NCI-H345 treated with DMSO at 0.1 percent for 48 hours (cell line): ENCODE data around the gene DNPH1.

Experiments used
- DNase-seq: peaks from one replicate; lab custom pipeline; 2025; ENCODE audit not compliant: unreplicated experiment; lab: John Stamatoyannopoulos, UW

The DNPH1 gene

DNA sequence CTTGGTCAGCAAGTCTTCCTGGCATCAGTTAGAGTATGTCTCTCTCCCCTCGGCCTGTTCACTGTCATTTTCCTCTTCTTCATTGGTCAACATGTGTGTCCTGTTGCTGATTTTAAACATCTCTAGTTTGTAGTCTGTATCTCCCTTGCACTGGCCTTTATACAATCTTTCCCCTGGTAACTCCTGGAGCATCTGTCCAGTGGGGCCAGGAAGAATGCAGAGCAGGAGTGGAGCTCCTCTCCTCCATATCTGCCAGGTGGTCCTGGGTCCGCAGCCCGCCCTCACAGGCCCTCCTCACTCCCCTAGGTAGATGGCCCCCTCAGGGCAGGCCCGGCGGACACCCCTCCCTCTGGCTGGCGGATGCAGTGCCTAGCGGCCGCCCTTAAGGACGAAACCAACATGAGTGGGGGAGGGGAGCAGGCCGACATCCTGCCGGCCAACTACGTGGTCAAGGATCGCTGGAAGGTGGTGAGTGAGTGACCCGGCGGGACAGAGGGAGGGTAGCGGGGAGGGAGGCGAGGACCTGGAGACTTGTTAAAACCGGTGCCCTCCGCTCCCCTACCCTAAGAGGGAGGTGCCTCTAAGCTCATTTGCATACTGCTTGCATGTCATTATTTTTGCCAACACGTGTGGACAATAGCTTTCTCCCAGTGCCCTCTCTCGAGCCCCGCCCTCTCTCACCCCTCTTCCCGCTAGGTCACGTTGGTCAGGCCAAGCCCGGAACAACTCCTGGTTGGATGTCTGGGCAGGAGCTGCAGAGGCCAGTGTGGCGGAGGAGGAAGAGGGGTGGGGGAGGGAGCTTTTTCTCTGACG is 17.2 kb upstream of the DNPH1 start:
- peak; percentile 40 for DNase-seq

DNA sequence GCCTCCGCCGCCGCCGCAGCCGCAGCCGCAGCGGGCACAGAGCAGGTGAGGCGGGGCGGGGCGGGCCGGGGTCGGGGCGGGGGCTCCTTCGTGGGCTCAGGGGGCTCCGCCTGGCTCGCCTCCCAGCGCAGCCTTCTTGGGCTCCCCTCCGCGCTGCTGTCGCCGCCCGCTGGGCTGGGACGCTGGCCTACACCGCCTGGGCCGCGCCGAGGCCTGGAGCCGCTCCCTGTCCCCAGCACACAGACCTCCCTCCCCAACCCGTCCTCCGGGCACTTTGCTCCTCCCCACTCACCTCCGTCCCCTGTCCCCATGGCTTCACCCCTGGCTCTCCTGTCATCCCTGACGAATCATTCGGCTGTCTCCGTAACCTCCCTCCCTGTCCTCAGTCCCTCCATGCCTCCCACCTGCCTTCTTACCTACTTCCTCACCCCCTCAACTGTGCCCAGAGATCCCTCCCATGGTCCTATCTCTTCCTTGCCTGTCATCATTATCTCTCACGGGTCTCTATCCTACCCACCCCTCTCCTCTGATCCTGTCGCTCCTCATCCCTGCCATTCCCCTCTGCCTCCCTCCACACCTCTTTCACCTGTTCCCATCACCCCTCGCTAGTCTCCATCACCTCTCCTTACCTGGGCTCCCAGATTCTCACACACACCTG is 14.5 kb upstream of the DNPH1 start:
- DNase-seq, result no peak

DNA sequence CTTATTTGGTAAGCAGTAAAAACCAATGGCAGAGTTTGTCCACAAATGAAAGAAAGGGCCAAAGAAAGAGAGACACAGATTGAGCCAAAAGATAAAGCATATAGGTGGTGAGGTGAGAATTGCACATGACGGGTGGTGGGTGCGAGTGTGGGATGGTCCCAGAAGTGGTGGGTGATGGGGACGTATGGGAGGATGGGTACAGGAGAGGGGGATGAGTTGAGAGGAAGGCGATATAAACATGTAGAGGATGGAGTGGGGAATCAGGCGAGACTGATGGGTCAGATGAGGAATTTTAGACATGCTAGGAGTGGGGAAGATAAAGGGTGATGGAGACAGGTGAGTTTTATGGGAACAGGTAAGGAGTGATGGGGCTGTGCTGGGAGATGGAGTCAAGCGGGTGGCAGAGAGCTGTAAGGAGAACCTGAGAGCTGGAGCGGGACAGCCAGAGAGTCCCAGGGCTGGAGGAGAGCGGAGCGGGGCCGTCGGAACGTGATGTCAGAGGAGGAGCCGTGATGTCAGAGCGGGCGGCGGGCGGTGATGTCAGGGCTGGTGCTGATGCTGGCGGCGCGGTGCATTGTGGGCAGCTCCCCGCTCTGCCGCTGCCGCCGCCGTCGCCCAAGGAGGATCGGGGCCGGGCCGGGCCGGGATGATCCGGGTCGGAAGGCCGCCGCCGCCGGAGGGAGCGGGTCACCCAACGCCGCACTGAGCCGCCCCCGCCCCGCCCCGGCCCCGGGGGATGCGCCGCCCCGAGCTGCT is 13.8 kb upstream of the DNPH1 start, which contains the start of gene TTBK1:
TSS of gene TTBK1 (plus strand) at position 574 of the 756 bp plus-strand sequence. CDS start 3,180 bp downstream, outside the sequence.
- DNase-seq, result peak; percentile 30

DNA sequence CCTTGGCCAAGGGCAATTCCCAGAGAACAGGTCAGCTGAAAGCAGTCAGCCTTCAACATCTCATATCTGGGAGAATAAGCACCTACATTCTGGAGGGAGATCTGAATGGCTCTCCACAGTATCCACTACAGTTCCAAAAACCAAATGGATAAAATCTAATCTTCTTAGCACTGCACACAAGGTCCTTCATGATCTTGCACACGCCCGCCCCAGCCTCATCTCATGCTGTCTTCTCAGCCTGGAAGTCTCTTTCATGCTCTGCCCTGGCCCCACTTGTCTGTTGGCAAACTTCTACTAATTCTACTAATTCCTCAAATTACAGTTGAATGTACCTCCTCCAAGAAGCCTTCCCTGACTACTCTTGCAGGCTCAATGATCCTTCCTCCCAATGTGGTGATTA is 12.2 kb upstream of the DNPH1 start:
- no peak for DNase-seq

DNA sequence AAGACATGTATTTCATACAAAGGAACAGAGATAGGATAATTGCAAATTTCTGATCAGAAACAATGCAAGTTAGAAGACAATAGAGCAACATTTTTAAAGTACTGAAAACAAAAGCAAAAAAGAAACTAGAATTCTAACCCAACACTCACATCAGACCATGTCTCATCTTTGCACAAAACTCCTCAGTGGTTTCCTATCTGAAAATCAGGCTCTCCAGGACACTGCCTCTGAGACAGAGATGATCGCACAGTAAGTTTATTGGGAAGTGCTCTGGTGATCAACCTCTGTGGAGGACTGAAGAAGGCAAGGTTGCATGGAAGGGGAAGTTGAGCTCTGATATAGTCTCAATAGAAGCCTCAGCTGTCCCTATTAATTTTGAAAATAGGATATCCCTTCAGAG is 11.7 kb upstream of the DNPH1 start:
- DNase-seq, result no peak

DNA sequence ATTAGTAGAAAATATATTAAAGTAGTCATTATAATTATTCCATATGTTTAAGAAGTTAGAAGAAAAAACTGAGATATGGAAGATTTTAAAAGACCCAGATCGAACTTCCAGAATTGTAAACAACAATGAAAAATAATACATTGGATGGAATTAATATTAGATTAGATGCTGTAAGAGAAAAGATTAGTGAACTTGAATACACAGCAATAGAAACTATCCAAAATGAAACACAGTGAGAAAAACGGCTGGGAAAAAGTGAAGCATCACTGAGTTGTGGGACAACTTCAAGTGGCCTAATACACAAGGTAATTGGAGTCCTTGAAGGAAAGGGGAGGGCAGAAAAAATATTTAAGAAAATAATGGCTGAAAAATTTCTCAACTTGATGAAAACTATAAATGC is 9.8 kb upstream of the DNPH1 start:
- DNase-seq, result no peak

DNA sequence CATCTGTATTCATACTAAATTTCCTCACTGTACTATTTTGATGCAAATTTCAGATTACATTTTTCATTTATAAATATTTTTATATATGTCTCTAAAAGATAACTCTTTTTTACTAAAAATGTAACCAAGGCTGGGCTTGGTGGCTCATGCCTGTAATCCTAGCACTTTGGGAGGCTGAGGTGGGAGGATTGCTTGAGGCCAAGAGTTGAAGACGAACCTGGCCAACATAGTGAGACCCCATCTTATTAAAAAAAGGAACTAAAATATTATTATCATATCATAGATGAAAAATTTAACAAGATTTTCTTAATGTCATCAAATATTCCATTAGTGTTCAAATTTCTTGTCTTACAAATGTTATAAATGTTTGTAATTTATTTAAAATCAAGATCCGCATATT is 6.6 kb upstream of the DNPH1 start:
- no peak for DNase-seq

DNA sequence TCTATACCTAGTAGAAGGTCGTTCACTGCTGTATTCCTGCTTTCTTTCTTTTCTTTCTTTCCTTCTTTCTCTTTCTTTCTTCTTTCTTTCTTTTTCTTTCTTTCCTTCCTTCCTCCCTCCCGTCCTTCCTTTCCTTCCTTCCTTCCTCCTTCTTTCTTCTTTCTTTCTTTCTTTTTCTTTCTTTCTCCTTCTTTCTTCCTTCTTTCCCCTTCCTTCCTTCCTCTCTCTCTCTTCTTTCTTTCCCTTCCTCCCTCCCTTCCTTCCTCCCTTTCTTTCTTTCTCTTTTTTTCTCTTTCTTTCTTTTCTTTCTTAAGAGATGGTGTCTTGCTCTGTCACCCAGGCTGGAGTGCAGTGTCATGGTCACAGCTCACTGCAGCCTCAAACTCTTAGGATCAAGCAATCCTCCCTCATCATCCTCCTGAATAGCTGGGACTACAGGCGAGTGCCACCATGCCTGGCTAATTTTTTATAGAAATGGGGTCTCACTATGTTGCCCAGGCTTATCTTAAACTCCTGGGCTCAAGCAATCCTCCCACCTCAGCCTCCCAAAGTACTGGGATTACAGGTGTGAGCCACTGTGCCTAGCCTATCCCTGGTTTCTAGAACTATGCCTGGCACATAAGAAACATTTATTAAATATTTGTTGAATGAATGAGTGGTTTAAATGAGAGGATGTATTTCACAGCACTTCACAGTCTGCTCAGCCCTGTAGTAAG is 2.6 kb upstream of the DNPH1 start:
- no peak for DNase-seq

DNA sequence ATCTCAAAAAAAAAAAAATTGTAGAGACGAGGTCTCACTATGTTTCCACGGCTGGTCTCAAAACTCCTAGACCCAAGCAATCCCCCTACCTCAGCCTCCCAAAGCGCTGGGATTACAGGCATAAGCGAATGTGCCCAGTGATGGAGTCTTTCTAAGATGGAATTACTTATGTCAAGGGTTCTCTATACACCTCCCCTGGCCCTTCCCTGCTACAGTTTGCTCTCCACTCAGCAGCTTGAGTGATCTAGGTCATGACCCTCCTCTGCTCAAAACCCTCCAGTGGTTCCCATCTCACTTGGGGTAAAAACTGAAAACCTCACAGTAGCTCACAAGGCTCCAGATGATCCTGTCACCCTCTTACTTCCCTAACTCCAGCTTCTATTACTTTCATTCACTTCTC is 1.8 kb upstream of the DNPH1 start:
- DNase-seq, result no peak

DNA sequence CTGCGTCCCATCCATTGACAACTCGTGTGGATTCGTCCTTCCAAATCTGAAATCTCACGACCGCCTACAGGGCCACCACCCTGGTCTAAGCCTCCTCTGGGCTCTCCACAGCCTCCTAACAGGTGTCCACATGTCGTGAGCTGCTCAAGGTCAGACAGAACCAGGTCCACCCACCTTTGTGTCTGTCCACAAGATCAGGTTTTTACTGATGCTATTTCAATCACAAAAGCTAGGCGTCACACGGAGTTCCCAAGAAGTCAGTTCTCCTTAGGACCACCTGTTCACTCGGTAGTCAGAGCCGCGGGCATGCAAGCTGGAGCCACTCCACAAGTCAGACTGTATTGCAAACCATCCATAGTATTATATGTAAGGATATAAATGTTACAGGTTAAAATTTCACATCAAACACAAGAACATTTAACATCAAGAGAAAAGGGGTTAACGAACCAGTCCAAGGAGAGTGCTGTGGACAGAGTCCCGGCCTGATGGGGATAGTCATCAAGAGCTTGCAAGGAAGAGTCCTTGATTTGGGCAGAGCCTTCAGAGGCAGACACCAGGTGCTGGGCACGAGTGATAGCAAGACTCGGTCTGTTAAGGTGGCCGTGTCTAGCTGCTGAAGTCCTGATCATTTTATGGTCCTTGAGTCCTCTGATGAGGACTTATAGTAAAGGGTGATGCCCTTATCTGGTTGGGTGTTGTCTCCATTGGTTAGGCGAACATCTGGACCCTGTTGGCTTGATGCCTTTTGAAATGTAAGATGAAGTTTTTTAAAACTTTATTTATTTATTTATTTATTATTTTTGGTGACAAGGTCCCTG is 731 bp upstream of the DNPH1 start:
- no peak for DNase-seq

DNA sequence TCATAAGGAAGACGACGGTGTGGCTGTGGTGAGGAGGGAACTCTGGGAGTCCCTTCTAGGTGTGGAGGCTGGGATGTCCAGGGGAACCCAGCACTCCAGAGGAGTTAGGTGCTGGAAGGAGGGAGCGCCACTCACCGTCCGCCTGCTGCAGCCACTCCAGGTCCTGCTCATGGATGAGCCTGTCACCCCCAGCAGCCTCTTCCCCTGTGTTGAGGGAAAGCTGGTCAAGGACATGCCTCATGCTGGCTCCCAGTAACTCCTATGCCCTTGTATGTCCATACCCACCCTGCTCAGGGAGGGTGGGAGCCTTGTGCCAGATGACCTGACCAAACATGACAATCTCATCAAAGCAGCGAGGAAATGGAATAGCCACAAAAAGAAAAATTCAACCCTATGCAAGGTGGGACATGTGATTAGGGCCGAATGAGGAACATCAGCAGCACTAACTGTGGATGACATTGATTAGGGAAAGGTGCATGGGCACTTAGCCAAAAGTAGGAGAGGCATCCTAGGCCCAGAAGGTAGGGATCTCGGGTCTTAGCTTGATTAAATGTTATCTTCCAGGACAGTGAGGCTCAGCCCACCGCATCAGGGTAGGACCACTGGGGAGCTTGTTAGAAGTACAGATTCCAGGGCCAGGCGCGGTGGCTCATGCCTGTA is 3.0 kb downstream of the DNPH1 start:
- no peak for DNase-seq

DNA sequence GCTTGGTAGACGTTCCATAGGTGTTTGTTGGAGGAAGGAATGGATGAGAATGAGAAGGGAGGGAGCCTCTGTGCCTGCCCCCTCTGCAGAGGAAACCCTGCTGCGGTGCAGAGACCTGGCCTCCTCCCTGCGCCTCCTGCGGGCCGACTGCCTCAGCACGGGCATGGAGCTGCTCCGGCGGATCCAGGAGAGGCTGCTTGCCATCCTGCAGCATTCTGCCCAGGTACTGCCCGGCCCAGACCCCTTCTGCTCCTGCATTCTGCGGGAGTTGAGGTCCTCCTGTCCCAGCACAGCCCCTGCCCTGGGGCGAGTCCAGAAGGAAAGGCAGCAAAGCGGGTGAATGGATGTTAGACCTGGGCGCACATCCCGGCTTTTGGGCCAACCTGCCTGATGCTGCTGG is 6.1 kb downstream of the DNPH1 start:
- no peak for DNase-seq

DNA sequence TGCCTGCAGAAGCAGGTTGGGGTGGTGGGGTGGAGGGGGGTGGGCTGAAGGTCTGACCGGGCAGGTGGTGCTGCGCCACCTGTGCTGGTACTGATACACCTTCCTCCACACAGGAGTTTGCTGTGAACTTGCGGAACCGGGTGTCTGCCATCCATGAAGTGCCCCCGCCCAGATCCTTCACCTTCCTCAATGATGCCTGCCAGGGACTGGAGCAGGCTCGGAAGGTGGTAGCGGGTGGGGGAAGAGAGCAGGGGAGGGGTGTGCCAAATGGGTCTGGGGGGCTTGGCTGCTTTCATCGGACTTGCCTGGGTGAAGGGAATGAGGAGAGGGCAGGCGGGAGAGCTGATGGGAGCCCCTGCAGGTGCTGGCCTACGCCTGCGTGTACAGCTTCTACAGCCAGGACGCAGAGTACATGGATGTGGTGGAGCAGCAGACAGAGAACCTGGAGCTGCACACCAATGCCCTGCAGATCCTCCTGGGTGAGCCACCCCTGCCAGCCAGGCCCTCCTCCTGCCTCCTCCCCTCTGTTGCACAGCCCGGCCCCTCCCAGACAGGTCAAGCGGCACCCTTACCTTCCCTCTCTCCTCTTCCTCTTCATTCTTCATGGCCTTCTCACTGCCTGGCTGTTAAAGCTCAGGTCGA is 6.7 kb downstream of the DNPH1 start:
- no peak for DNase-seq

DNA sequence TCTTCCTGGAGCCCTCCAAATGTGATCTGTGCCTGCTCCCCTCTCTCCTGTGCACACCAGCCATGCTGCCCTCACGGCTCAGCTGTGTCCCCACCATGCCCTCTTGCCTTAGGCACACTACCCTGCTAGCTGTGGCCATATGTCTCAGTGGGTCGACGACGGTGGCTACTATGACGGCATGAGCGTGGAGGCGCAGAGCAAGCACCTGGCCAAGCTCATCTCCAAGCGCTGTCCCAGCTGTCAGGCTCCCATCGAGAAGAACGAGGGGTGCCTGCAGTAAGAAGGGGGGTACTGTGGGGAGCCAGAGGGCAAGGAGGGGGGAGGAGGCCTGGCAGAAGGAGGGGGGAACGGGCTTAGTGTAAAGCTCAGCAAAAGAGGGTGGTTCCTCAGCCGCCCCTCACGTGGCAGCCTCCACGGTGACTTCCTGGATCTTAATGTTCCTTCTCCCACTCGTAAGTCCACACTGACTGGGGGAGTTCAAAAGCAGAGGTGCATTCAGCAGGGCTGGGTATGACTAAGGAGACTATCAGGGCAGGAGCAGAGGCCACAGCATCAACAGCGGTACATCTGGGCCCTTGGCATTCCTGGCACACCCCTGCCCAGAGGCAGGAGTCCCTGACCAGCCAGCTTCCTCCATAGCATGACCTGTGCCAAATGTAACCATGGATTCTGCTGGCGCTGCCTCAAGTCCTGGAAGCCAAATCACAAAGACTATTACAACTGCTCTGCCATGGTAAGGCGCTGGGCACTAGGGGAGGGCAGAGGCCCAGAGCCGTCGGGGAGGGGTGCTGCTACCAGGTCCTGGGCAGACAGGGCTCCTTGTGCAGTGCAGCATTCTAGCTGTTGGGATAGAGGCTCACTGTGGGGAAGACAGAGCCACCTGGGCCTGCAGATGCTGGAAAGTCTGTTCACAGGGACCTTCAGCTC is 8.0 kb downstream of the DNPH1 start:
- no peak for DNase-seq

DNA sequence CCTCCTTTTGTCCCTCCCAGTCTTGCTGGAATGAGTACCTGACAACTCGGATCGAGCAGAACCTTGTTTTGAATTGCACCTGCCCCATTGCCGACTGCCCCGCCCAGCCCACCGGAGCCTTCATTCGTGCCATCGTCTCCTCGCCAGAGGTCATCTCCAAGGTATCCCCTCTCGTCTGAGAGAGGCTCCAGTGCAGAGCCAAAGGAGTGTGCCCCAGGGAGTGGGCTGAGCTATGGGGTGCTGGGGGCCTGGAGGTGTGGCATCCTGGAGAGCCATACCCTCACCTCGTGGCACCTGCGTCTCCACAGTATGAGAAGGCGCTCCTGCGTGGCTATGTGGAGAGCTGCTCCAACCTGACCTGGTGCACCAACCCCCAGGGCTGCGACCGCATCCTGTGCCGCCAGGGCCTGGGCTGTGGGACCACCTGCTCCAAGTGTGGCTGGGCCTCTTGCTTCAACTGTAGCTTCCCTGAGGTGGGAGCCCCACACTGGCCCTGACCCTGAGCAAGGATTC is 8.8 kb downstream of the DNPH1 start:
- no peak for DNase-seq

DNA sequence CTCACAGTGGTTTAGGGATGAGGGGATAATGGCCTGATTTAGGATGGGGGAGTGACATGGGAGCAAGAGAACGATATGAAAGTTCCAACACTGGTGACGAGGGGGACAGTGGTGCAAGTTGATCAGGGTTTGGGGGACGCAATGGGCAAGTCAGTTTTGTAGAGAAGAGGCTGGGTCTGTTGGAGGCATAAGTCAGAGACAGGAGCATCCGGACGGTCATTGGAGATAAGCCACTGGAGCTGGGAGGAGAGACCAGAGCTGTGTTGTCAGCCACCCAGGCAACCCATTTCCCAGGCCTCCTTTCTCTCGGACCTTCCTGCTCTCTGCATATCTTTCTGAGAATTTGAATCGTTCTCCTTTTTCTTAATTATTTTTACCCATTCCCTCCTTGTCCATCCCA is 9.5 kb downstream of the DNPH1 start:
- DNase-seq, result no peak

DNA sequence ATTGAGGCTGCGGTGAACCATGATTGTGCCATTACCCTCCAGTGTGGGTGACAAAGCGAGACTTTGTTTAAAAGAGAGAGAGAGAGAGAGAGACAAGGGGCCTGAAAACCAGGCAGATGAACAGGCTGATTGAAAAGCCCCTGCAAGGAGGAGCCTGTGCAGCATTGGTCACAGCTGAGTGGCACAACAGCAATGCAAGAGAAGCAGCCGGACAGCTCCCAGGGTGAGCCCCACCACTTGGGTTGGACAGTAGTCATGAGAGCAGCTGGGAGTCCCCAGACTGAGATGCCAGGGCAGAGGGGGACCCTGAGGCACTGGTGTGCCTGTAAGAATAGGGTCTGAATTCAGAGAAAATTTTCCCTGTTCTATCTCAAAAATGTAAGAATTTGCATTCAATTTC is 10.2 kb downstream of the DNPH1 start:
- no peak for DNase-seq

DNA sequence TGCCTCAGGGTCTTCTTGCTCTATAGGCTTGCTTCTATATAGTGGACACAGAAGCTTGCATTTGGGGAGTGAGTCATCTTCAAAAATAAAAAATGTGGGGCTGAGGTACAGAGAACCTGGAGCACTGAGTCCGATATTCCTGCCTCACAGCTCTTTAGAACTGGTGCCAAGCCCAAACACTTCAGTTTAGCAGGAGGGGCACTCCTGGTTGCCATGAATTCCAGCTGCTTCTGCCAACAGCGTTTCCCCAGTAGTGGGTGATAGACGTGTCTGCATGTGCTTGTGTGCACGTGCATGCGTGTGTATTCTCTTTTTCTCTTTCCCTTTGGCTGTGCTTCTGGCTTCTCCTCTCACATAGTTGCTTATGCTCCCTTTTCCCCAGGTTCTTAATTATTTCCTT is 11.9 kb downstream of the DNPH1 start:
- DNase-seq, result no peak
